Activated CD4-positive, alpha-beta T cell treated with anti-CD3 and anti-CD28 coated beads, Interleukin-2, amount 50 U/mL, for 1 hour (primary cell): ENCODE data around the gene ST6GALNAC4.

Experiments
- DNase-seq: peaks from one replicate; pipeline ENCODE4 v3.0.0-alpha.2; 2020

ST6GALNAC4 gene

GRCh38 chr9:127916720-127917581 lies at the start of gene ST6GALNAC4:
ST6GALNAC4 (minus strand) TSS chr9:127917041; CDS start chr9:127916419, 622 bp downstream.
- peak; percentile 95 for DNase-seq

- no peak for DNase-seq
Measured at GRCh38 chr9:127965953-127966352, 49.1 kb upstream of the ST6GALNAC4 start.

GRCh38 chr9:127963359-127964064 lies 46.7 kb upstream of the ST6GALNAC4 start:
- no peak for DNase-seq

GRCh38 chr9:127963041-127963358 lies 46.2 kb upstream of the ST6GALNAC4 start:
- DNase-seq = no peak

GRCh38 chr9:127962278-127962677 lies 45.4 kb upstream of the ST6GALNAC4 start:
- no peak for DNase-seq

GRCh38 chr9:127961613-127962155 lies 44.8 kb upstream of the ST6GALNAC4 start:
- no peak for DNase-seq

GRCh38 chr9:127961155-127961490 lies 44.3 kb upstream of the ST6GALNAC4 start:
- DNase-seq = no peak

- DNase-seq = no peak
Measured at GRCh38 chr9:127960410-127961154, 43.7 kb upstream of the ST6GALNAC4 start.

- no peak for DNase-seq
Measured at GRCh38 chr9:127959841-127960409, 43.1 kb upstream of the ST6GALNAC4 start.

GRCh38 chr9:127959398-127959797 lies 42.6 kb upstream of the ST6GALNAC4 start:
- no peak for DNase-seq

GRCh38 chr9:127958728-127959127 lies 41.9 kb upstream of the ST6GALNAC4 start:
- no peak for DNase-seq

- peak; percentile 81 for DNase-seq
Measured at GRCh38 chr9:127955294-127956015, 38.6 kb upstream of the ST6GALNAC4 start.

GRCh38 chr9:127954831-127955293 lies 38.0 kb upstream of the ST6GALNAC4 start:
- DNase-seq = no peak

GRCh38 chr9:127953768-127954505 lies 37.1 kb upstream of the ST6GALNAC4 start:
- DNase-seq = no peak

- no peak for DNase-seq
Measured at GRCh38 chr9:127953154-127953553, 36.3 kb upstream of the ST6GALNAC4 start.

- DNase-seq = no peak
Measured at GRCh38 chr9:127950513-127951289, 33.9 kb upstream of the ST6GALNAC4 start.

- no peak for DNase-seq
Measured at GRCh38 chr9:127949827-127950512, 33.1 kb upstream of the ST6GALNAC4 start.

GRCh38 chr9:127947841-127948710 lies 31.2 kb upstream of the ST6GALNAC4 start:
- DNase-seq = no peak

- no peak for DNase-seq
Measured at GRCh38 chr9:127946728-127947127, 29.9 kb upstream of the ST6GALNAC4 start.
